GM12878 (cell line): Measurements from ENCODE around the gene APOA5. TPM values are rescaled to one million over a fixed set of nuclear protein-coding genes. Genes with fewer than 3 reads are reported as not detected.

Experiments used
- CUX1 ChIP-seq: IDR thresholded peaks from 2 replicates; pipeline ENCODE4 v1.6.1; 2012; ENCODE audit warnings: improper control_type of control experiment, low read depth, low read length; ENCODE audit not compliant: insufficient replicate concordance
- EED ChIP-seq: sonication (generic); IDR thresholded peaks from 2 replicates; pipeline ENCODE4 v1.6.1; 2016; ENCODE audit warnings: antibody characterized with exemption, low read depth
- NFYB ChIP-seq: IDR thresholded peaks from 2 replicates; pipeline ENCODE4 v1.6.1; 2011; ENCODE audit warnings: low read depth, mild to moderate bottlenecking, low read length, improper control_type of control experiment, moderate library complexity; ENCODE audit not compliant: insufficient read depth
- RBBP5 ChIP-seq: fragments of 200-600 bp; sonication (generic); conservative IDR thresholded peaks from 2 replicates; pipeline ENCODE4 v1.6.1; 2016
- SMAD1 ChIP-seq: fragments of 450-650 bp; IDR thresholded peaks from 2 replicates; pipeline ENCODE4 v1.6.1; 2018; ENCODE audit warnings: mild to moderate bottlenecking, low read depth; ENCODE audit not compliant: partially characterized antibody
- STAT1 ChIP-seq: fragments of 450-650 bp; conservative IDR thresholded peaks from 2 replicates; pipeline ENCODE4 v1.6.1; 2014; ENCODE audit warnings: antibody characterized with exemption, mild to moderate bottlenecking
- polyA plus RNA-seq, 11 experiments: library from polyadenylated mRNA; depleted of rRNA in 4 of 11; unstranded in 6 of 11; stranded (reverse) in 5 of 11; fragments of >200 nt; fragmentation: Nextera tagmentation in 4 of 11; fragmentation: Illumina TruSeq in 1 of 11; extraction: Ambion mirVana in 4 of 11; extraction: Trizol in 1 of 11; gene quantifications; 1 replicate in 1 of 11; 2 replicates in 10 of 11; pipeline versions ENCODE4 v1.2.1 to v1.2.3, GENCODE V29; 2011 to 2016; ENCODE audit warnings: inconsistent platforms in 2 of 11, missing spikeins in 2 of 11, low read depth in 1 of 11
- total RNA-seq, 4 experiments: library from RNA; depleted of rRNA in 3 of 4; stranded (reverse); fragments of >200 nt in 3 of 4; fragmentation: Illumina TruSeq in 1 of 4; extraction: Trizol in 1 of 4; gene quantifications; 2 replicates each; pipeline versions ENCODE4 v1.2.1 to v1.2.3, GENCODE V29; 2013 to 2021
- TF ChIP-seq, protein P1 (sequence below): IDR thresholded peaks from 2 replicates; pipeline ENCODE4 v1.6.1; 2012; ENCODE audit warnings: mild to moderate bottlenecking, low read depth, low read length

APOA5 gene
- total and polyA plus RNA-seq, 10 of the 15 experiments (the other 5 are each of a cell fraction or from before 2014, with no cell fraction given) = 0.15 TPM; not detected in 9

DNA sequence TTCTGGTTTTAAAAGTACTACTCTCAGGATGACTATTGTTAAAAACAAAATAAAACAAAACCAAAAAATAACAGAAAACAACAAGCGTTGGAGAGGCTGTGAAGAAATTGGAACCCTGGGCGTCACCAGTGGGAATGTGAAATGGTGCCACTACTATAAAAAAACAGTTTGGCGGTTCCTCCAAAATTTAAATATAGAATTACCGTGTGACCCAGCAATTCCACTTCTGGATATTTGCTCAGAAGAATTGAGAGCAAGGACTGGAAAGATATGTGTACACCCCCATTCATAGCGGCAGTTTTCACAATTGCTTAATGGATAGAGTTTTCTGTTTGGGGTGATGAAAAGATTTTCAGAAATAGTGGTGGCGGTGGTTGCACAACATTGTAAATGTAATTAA, 22.8 kb upstream of the APOA5 start (continued):
- TF ChIP-seq NFYB (no peak), CUX1 (no peak), STAT1 (no peak), RBBP5 (no peak), SMAD1 (no peak), EED (no peak)
- TF ChIP-seq, protein P1, sequence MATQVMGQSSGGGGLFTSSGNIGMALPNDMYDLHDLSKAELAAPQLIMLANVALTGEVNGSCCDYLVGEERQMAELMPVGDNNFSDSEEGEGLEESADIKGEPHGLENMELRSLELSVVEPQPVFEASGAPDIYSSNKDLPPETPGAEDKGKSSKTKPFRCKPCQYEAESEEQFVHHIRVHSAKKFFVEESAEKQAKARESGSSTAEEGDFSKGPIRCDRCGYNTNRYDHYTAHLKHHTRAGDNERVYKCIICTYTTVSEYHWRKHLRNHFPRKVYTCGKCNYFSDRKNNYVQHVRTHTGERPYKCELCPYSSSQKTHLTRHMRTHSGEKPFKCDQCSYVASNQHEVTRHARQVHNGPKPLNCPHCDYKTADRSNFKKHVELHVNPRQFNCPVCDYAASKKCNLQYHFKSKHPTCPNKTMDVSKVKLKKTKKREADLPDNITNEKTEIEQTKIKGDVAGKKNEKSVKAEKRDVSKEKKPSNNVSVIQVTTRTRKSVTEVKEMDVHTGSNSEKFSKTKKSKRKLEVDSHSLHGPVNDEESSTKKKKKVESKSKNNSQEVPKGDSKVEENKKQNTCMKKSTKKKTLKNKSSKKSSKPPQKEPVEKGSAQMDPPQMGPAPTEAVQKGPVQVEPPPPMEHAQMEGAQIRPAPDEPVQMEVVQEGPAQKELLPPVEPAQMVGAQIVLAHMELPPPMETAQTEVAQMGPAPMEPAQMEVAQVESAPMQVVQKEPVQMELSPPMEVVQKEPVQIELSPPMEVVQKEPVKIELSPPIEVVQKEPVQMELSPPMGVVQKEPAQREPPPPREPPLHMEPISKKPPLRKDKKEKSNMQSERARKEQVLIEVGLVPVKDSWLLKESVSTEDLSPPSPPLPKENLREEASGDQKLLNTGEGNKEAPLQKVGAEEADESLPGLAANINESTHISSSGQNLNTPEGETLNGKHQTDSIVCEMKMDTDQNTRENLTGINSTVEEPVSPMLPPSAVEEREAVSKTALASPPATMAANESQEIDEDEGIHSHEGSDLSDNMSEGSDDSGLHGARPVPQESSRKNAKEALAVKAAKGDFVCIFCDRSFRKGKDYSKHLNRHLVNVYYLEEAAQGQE = no peak
